ENCODE results near the gene KLHL26. TPM values are rescaled to one million over a fixed set of nuclear protein-coding genes. Genes with fewer than 3 reads are reported as not detected.
"Not testable (repeated sequence)": the region's sequence is repeated elsewhere in the genome, so short reads cannot be mapped to it uniquely, and the experiment has no call there.

The KLHL26 gene
- total and polyA plus RNA-seq, 4 donors, result 3.7 to 22.8 (median 14.4) TPM

DNA sequence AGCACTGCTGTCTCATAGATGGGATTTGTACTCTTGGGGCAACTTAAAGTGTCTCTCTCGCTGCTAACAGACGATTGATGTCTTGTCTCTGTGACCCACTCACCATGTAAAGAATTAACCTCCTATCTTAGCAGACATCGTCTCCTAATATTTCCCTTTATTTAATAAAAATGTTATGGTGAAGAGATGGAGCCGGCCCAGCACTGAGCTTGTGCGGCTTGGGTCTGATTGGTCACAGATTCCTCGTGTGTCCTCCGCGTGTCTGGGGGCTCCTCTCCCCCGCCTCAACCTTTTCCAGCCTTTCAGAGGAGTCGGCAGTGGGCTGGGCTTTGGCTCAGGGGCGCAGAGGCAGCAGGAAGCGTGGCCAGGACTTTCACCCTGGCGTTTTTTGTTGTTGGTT lies 33.5 kb downstream of the KLHL26 start:
- Histone ChIP-seq H3K9me3 (ENCODE audit: control insufficient read depth, insufficient read depth, low read length) (no peaks in the 10 kb centered on the region), H3K27ac (ENCODE audit: low read depth, low read length) (peak overlapping the region; percentile 40), H3K4me3 (ENCODE audit: low read depth, low read length) (no peak overlapping the region), H3K27me3 (ENCODE audit: control insufficient read depth, insufficient read depth, low read length) (no peaks in the 10 kb centered on the region), H3K4me1 (ENCODE audit: control insufficient read depth, insufficient read depth, low read length) (peaks cover 60% of the 10 kb centered on the region), H3K36me3 (ENCODE audit: control insufficient read depth, insufficient read depth, low read length) (peaks cover 72% of the 10 kb centered on the region)
- DNase-seq (ENCODE audit: low read depth in 4 of 6, low spot score in 6 of 6), result peak in 1 of 6 donors; percentile 60
- WGBS (ENCODE audit: insufficient coverage), result 49% methylated on average over 6 of the region's 13 CpGs

DNA sequence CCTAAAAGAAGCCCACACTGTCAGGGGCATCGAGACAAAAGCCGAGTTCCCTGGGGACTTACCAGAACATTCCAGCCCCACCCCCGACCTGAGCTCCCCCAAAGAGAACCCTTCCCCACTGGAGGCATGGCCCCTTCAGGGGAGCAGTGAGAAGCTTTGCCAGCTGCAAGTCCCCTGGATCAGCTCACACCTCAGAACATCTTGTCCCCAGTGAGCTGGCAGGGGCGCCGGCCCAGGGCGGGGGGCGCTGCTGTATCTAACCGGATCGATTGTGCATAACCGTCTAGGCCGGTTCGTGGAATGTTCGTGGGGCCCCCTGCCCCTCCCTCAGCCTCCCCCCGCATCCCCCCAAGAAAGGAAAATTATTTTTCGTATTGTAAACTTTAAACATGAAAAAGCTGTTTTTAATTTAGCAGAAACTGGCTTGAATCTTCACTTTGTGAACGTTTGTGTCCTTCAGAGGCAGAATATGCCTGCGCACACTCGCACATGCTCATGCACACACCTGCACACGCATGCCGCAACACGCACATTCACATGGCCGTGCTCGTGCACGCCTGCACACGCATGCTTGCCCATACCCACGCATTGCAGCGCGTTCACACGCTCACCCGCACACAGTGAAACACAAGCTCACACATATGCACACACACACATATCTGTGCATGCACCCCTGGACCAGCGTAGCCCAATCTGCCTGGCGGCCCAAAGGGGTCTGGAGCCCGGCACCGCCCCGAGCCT lies 34.6 kb downstream of the KLHL26 start:
- Histone ChIP-seq H3K9me3 (ENCODE audit: control insufficient read depth, insufficient read depth, low read length) (no peaks in the 10 kb centered on the region), H3K4me3 (ENCODE audit: low read depth, low read length) (no peak overlapping the region), H3K36me3 (ENCODE audit: control insufficient read depth, insufficient read depth, low read length) (peaks cover 61% of the 10 kb centered on the region), H3K27ac (ENCODE audit: low read depth, low read length) (peak overlapping the region; percentile 67), H3K27me3 (ENCODE audit: control insufficient read depth, insufficient read depth, low read length) (no peaks in the 10 kb centered on the region), H3K4me1 (ENCODE audit: control insufficient read depth, insufficient read depth, low read length) (peaks cover 61% of the 10 kb centered on the region)
- WGBS (ENCODE audit: insufficient coverage), result 88% methylated on average over 26 of the region's 35 CpGs
- no peak for DNase-seq (ENCODE audit: low read depth in 4 of 6, low spot score in 6 of 6)

DNA sequence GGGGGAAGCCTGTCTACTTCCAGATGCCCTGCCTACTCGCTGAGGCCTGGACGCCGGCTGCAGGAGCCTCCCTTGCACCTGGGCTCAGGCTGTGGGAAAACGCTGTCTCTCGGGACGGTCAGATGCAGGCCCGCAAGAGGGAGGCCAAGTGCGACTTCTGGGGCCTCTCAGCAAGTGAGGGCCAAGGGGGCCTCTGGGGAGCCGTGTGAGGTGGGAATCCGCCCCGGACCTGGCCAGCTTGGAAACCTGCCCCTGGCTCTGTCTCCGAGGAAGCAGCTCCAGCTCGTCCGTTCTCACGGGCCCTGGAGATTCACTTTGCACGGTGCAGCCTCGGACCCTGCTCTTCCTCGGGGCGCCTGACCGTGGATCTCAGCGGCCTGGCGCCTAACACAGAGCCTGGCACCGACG lies 35.2 kb downstream of the KLHL26 start:
- H3K36me3 ChIP-seq (ENCODE audit: control insufficient read depth, insufficient read depth, low read length), result peaks cover 55% of the 10 kb centered on the region
- no peak overlapping the region for H3K4me3 ChIP-seq (ENCODE audit: low read depth, low read length)
- peak in 1 of 6 donors; percentile 35 for DNase-seq (ENCODE audit: low read depth in 4 of 6, low spot score in 6 of 6)
- no peaks in the 10 kb centered on the region for H3K27me3 ChIP-seq (ENCODE audit: control insufficient read depth, insufficient read depth, low read length)
- WGBS (ENCODE audit: insufficient coverage), result 40% methylated on average over 24 of the region's 24 CpGs
- H3K27ac ChIP-seq (ENCODE audit: low read depth, low read length), result peak overlapping the region; percentile 67
- peaks cover 61% of the 10 kb centered on the region for H3K4me1 ChIP-seq (ENCODE audit: control insufficient read depth, insufficient read depth, low read length)
- H3K9me3 ChIP-seq (ENCODE audit: control insufficient read depth, insufficient read depth, low read length), result no peaks in the 10 kb centered on the region

DNA sequence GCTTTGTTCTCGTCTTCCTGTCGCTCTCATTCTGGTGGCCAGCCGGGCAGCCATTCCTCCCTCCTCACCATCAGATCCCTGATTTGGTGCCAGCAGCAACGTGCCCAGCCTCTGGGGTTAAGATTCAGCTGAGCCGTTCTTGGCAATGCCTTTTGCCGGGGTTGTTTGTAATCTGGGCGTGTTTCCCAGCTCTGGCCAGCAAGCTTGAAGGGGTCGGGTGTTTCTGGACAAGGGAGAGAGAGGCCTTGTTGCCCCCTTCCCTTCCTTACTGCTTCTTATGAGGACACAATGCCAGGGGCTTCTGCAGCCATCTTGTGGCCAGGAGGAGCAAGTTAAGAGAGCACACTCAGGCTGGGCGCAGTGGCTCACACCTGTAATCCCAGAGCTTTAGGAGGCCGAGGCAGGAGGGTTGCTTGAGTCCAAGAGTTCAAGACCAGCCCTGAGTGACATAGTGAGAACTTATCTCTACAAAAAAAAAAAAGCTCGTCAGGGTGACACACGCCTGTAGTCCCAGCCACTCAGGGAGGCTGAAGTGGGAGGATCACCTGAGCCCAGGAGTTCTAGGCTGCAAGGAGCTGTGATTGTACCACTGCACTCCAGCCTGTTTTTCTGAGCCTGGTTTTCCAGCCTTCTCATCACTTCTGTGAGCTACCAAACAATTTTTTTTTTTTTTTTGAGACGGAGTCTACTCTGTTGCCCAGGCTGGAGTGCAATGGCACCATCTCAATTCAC lies 35.9 kb downstream of the KLHL26 start:
- peak in 4 of 6 donors; percentile 61 to 91 (median 76) for DNase-seq (ENCODE audit: low read depth in 4 of 6, low spot score in 6 of 6)
- H3K27me3 ChIP-seq (ENCODE audit: control insufficient read depth, insufficient read depth, low read length), result no peaks in the 10 kb centered on the region
- no peaks in the 10 kb centered on the region for H3K9me3 ChIP-seq (ENCODE audit: control insufficient read depth, insufficient read depth, low read length)
- H3K36me3 ChIP-seq (ENCODE audit: control insufficient read depth, insufficient read depth, low read length), result peaks cover 48% of the 10 kb centered on the region
- H3K4me1 ChIP-seq (ENCODE audit: control insufficient read depth, insufficient read depth, low read length), result peaks cover 61% of the 10 kb centered on the region
- 63% methylated on average over 6 of the region's 13 CpGs for WGBS (ENCODE audit: insufficient coverage)
- H3K4me3 ChIP-seq (ENCODE audit: low read depth, low read length), result no peak overlapping the region
- H3K27ac ChIP-seq (ENCODE audit: low read depth, low read length), result peak overlapping the region; percentile 67

DNA sequence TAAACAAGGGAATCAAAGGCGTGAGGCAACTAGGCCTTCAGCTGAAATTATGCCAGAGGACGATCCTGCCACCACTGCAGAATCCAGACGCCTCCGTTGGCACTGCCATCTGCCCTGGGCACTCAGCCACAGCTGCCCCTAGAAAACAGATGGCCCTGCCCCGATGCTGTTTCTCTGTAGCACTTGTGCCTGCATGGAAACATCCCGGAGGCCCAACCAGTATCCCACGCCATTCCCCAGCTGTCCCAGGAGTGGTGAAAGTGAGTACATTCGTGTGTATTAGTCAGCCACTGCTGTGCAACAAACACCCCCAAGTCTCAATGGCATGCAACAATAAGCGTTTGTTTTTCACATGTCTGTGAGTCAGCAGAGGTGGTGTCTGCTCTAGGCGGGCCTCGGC lies 37.8 kb downstream of the KLHL26 start:
- WGBS (ENCODE audit: insufficient coverage), result 50% methylated on average over 9 of the region's 11 CpGs
- Histone ChIP-seq H3K4me3 (ENCODE audit: low read depth, low read length) (no peak overlapping the region), H3K27me3 (ENCODE audit: control insufficient read depth, insufficient read depth, low read length) (no peaks in the 10 kb centered on the region), H3K36me3 (ENCODE audit: control insufficient read depth, insufficient read depth, low read length) (peaks cover 29% of the 10 kb centered on the region), H3K27ac (ENCODE audit: low read depth, low read length) (no peak overlapping the region), H3K4me1 (ENCODE audit: control insufficient read depth, insufficient read depth, low read length) (peaks cover 57% of the 10 kb centered on the region), H3K9me3 (ENCODE audit: control insufficient read depth, insufficient read depth, low read length) (no peaks in the 10 kb centered on the region)
- DNase-seq (ENCODE audit: low read depth in 4 of 6, low spot score in 6 of 6), result peak in 2 of 6 donors; percentile 66 to 87

DNA sequence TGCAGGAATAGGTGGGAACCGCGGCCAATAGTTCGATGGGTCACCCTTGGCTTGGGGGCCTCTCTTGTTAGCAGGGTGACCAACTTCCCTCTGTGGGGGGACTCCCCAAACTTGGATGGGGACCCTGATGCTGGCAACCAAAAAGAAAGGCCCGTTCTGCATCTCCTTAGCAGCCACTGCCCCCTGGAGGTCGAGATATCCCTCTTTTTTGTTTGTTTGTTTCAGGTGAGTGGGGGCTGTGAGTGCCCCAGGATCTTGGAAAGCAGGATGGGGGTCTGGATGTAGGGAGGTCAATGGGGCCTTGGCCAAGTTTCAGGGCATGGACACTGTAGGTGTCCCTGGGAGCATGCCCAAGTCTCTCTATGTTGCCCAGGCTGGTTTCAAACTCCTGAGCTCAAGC lies 39.0 kb downstream of the KLHL26 start:
- no peaks in the 10 kb centered on the region for H3K27me3 ChIP-seq (ENCODE audit: control insufficient read depth, insufficient read depth, low read length)
- peaks cover 46% of the 10 kb centered on the region for H3K4me1 ChIP-seq (ENCODE audit: control insufficient read depth, insufficient read depth, low read length)
- no peaks in the 10 kb centered on the region for H3K9me3 ChIP-seq (ENCODE audit: control insufficient read depth, insufficient read depth, low read length)
- H3K27ac ChIP-seq (ENCODE audit: low read depth, low read length), result no peak overlapping the region
- peaks cover 20% of the 10 kb centered on the region for H3K36me3 ChIP-seq (ENCODE audit: control insufficient read depth, insufficient read depth, low read length)
- 39% methylated on average over 5 of the region's 5 CpGs for WGBS (ENCODE audit: insufficient coverage)
- no peak for DNase-seq (ENCODE audit: low read depth in 4 of 6, low spot score in 6 of 6)
- H3K4me3 ChIP-seq (ENCODE audit: low read depth, low read length), result no peak overlapping the region

DNA sequence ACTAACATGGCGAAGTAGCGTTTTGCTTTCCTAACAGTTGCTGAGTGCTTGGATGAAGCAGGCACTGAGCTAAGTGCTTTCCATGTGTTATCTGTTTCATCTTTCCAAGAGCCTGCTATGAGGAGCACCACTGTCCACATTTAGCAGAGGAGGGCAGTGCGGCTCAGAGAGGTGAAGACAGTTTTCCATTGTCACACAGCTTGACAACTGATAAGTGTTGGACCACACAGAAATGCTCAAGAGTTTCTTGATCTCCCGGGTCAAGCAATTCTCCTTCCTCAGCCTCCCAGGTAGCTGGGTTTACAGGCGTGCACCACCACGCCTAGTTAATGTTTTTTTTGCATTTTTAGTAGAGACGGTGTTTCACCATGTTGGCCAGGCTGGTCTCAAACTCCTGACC lies 39.9 kb downstream of the KLHL26 start:
- H3K4me1 ChIP-seq (ENCODE audit: control insufficient read depth, insufficient read depth, low read length), result peaks cover 37% of the 10 kb centered on the region
- 72% methylated on average over 4 of the region's 7 CpGs for WGBS (ENCODE audit: insufficient coverage)
- no peak for DNase-seq (ENCODE audit: low read depth in 4 of 6, low spot score in 6 of 6)
- H3K36me3 ChIP-seq (ENCODE audit: control insufficient read depth, insufficient read depth, low read length), result peaks cover 11% of the 10 kb centered on the region
- H3K27me3 ChIP-seq (ENCODE audit: control insufficient read depth, insufficient read depth, low read length), result no peaks in the 10 kb centered on the region
- H3K27ac ChIP-seq (ENCODE audit: low read depth, low read length), result no peak overlapping the region
- H3K9me3 ChIP-seq (ENCODE audit: control insufficient read depth, insufficient read depth, low read length), result no peaks in the 10 kb centered on the region
- H3K4me3 ChIP-seq (ENCODE audit: low read depth, low read length), result no peak overlapping the region

DNA sequence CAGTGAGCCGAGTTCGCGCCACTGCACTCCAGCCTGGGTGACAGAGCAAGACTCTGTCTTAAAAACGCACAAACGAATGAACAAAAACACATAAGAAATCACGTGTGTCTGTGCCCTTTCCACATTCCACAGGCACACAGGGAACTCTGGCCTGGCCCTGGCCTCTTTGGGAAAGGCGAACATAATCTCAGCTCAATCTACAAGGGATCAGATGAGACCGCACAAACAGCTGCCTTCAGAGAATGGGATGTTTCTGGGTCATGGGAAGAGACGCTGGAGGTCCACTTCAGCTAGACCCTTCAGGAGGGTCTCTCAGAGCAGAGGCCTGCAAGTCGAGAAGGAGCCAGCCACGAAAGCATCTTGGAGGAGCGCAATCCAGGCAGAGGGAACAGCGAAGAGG lies 40.3 kb downstream of the KLHL26 start:
- no peak overlapping the region for H3K27ac ChIP-seq (ENCODE audit: low read depth, low read length)
- no peak for DNase-seq (ENCODE audit: low read depth in 4 of 6, low spot score in 6 of 6)
- 81% methylated on average over 12 of the region's 13 CpGs for whole genome bisulfite sequencing (ENCODE audit: insufficient coverage)
- no peaks in the 10 kb centered on the region for H3K27me3 ChIP-seq (ENCODE audit: control insufficient read depth, insufficient read depth, low read length)
- H3K9me3 ChIP-seq (ENCODE audit: control insufficient read depth, insufficient read depth, low read length), result no peaks in the 10 kb centered on the region
- peaks cover 7% of the 10 kb centered on the region for H3K36me3 ChIP-seq (ENCODE audit: control insufficient read depth, insufficient read depth, low read length)
- H3K4me1 ChIP-seq (ENCODE audit: control insufficient read depth, insufficient read depth, low read length), result peaks cover 32% of the 10 kb centered on the region
- no peak overlapping the region for H3K4me3 ChIP-seq (ENCODE audit: low read depth, low read length)

DNA sequence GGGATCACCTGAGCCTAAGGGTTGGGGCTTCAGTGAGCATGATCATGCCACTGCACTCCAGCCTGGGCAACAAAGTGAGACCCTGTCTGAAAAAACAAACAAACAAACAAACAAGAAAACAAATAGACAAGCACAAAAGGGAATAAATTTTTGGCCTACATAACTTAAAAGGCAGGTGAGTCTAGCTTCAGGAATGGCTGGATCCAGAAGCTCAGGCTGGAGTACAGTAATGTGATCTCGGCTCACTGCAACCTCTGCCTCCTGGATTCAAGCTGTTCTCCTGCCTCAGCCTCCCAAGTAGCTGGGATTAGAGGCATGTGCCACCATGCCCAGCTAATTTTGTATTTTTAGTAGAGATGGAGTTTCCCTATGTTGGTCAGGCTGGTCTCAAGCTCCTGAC lies 43.3 kb downstream of the KLHL26 start:
- DNase-seq (ENCODE audit: low read depth in 4 of 6, low spot score in 6 of 6); H3K27ac ChIP-seq (ENCODE audit: low read depth, low read length); H3K4me3 ChIP-seq (ENCODE audit: low read depth, low read length); H3K36me3 ChIP-seq (ENCODE audit: control insufficient read depth, insufficient read depth, low read length); H3K27me3 ChIP-seq (ENCODE audit: control insufficient read depth, insufficient read depth, low read length); H3K9me3 ChIP-seq (ENCODE audit: control insufficient read depth, insufficient read depth, low read length): not testable (repeated sequence)
- H3K4me1 ChIP-seq (ENCODE audit: control insufficient read depth, insufficient read depth, low read length), result peaks cover 26% of the 10 kb centered on the region
- WGBS (ENCODE audit: insufficient coverage), result 92% methylated on average over 1 of the region's 1 CpG

DNA sequence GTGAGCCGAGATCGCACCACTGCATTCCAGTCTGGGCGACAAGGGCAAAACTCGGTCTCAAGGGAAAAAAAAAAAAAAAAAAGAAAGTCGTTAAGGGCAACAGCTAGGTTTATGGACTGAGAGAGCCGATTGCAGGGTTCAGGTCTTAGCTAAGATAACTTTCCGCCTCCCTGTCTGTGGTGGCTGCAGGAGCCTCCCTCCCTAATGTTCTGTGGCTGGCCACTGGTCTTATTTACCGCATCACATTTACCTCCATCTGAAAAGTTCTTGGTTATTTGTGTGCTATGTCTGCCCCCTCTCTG lies 45.9 kb downstream of the KLHL26 start:
- WGBS (ENCODE audit: insufficient coverage), result 75% methylated on average over 6 of the region's 8 CpGs
- Histone ChIP-seq H3K4me1 (ENCODE audit: control insufficient read depth, insufficient read depth, low read length) (peaks cover 26% of the 10 kb centered on the region), H3K4me3 (ENCODE audit: low read depth, low read length) (peak overlapping the region; percentile 63), H3K27ac (ENCODE audit: low read depth, low read length) (peak overlapping the region; percentile 86), H3K36me3 (ENCODE audit: control insufficient read depth, insufficient read depth, low read length) (peaks cover 6% of the 10 kb centered on the region), H3K9me3 (ENCODE audit: control insufficient read depth, insufficient read depth, low read length) (no peaks in the 10 kb centered on the region), H3K27me3 (ENCODE audit: control insufficient read depth, insufficient read depth, low read length) (no peaks in the 10 kb centered on the region)
- no peak for DNase-seq (ENCODE audit: low read depth in 4 of 6, low spot score in 6 of 6)

All from spinal cord (tissue), 10 donors.